Breast epithelium (tissue), 3 donors: ENCODE data around the gene CDKN3.

Experiments used
- POLR2A ChIP-seq: fragments of 450-650 bp; IDR thresholded peaks from one replicate; pipeline ENCODE4 v1.6.1; 2016; ENCODE audit warnings: antibody characterized with exemption, mild to moderate bottlenecking, moderate library complexity
- POLR2AphosphoS5 ChIP-seq, 3 donors: sonication (generic); formaldehyde crosslinking; IDR thresholded peaks; one replicate each; pipeline ENCODE4 v1.6.1; 2017; ENCODE audit warnings: antibody characterized with exemption in 3 of 3
- TF ChIP-seq, protein P1 (sequence below), 3 donors: fragments of 450-650 bp; IDR thresholded peaks; one replicate each; pipeline ENCODE4 v1.5.1; 2016 to 2017; ENCODE audit warnings: antibody characterized with exemption in 3 of 3, mild to moderate bottlenecking in 3 of 3, moderate library complexity in 3 of 3

DNA sequence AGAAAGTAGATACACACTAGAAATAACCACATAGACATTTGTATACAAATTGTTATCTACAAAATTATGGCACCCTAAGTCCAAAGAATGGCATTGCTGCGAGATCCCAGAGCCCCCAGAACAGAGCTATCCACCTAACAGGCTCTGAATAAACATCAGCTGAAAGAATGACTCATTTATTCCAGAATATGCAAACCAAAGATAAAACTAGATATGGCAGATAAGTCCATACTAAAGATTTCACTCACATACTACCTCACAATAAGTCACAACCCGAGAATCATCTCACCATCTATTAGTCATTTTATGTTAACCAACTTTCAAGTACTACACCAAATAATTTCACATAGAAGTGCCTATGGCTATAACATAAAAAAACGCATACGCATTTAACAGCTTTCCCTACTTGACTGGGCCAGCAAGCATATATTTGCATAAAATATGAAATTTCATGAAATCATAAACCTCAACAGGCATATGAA is 38.7 kb downstream of the CDKN3 start:
- TF ChIP-seq, protein P1, sequence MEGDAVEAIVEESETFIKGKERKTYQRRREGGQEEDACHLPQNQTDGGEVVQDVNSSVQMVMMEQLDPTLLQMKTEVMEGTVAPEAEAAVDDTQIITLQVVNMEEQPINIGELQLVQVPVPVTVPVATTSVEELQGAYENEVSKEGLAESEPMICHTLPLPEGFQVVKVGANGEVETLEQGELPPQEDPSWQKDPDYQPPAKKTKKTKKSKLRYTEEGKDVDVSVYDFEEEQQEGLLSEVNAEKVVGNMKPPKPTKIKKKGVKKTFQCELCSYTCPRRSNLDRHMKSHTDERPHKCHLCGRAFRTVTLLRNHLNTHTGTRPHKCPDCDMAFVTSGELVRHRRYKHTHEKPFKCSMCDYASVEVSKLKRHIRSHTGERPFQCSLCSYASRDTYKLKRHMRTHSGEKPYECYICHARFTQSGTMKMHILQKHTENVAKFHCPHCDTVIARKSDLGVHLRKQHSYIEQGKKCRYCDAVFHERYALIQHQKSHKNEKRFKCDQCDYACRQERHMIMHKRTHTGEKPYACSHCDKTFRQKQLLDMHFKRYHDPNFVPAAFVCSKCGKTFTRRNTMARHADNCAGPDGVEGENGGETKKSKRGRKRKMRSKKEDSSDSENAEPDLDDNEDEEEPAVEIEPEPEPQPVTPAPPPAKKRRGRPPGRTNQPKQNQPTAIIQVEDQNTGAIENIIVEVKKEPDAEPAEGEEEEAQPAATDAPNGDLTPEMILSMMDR (IDR thresholded peaks at IDR 0.05): no peak
- TF ChIP-seq POLR2A (no peak), POLR2AphosphoS5 (IDR thresholded peaks at IDR 0.05) (no peak)
